Ishikawa (cell line): ENCODE data around the gene LRRTM4.

Experiments used
- CEBPB ChIP-seq: IDR thresholded peaks from 2 replicates; pipeline ENCODE4 v1.6.1; 2012
- CREB1 ChIP-seq: IDR thresholded peaks from 2 replicates; pipeline ENCODE4 v1.6.1; 2012; ENCODE audit warnings: low read depth
- EP300 ChIP-seq: IDR thresholded peaks from 2 replicates; pipeline ENCODE4 v1.6.1; 2012; ENCODE audit warnings: borderline replicate concordance
- FOXM1 ChIP-seq: IDR thresholded peaks from 2 replicates; pipeline ENCODE4 v1.6.1; 2012; ENCODE audit warnings: low read depth, borderline replicate concordance
- RAD21 ChIP-seq: IDR thresholded peaks from 2 replicates; pipeline ENCODE4 v1.6.1; 2012; ENCODE audit warnings: low read depth
- TAF1 ChIP-seq: IDR thresholded peaks from 2 replicates; pipeline ENCODE4 v1.6.1; 2012; ENCODE audit warnings: low read depth, mild to moderate bottlenecking
- TCF12 ChIP-seq: IDR thresholded peaks from 2 replicates; pipeline ENCODE4 v1.6.1; 2012; ENCODE audit warnings: low read depth
- YY1 ChIP-seq: IDR thresholded peaks from 2 replicates; pipeline ENCODE4 v1.6.1; 2012; ENCODE audit warnings: low read depth
- TF ChIP-seq, protein P1 (sequence below): IDR thresholded peaks from 2 replicates; pipeline ENCODE4 v1.6.1; 2012; ENCODE audit warnings: low read depth, mild to moderate bottlenecking

DNA sequence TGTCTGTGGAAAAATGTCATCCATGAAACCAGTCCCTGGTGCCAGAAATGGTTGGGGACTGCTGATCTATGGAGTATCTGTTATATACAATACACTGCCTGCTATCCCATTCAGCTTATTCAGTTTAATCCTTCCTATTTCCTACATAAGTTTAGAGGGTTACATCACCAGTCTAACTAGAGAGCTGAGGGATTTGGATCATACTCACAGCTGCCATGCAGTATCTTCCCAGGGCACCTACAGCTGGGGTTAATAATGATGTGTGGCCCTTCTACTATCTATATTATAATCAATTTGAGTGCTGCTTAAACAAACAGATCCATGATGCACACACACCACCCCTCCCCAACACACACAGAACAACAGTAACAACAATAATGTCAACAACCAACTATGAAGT is 524.0 kb downstream of the LRRTM4 start:
- TF ChIP-seq YY1 (no peak), CREB1 (no peak), TCF12 (no peak), RAD21 (no peak), CEBPB (no peak), EP300 (no peak), TAF1 (no peak), FOXM1 (no peak)
- TF ChIP-seq, protein P1, sequence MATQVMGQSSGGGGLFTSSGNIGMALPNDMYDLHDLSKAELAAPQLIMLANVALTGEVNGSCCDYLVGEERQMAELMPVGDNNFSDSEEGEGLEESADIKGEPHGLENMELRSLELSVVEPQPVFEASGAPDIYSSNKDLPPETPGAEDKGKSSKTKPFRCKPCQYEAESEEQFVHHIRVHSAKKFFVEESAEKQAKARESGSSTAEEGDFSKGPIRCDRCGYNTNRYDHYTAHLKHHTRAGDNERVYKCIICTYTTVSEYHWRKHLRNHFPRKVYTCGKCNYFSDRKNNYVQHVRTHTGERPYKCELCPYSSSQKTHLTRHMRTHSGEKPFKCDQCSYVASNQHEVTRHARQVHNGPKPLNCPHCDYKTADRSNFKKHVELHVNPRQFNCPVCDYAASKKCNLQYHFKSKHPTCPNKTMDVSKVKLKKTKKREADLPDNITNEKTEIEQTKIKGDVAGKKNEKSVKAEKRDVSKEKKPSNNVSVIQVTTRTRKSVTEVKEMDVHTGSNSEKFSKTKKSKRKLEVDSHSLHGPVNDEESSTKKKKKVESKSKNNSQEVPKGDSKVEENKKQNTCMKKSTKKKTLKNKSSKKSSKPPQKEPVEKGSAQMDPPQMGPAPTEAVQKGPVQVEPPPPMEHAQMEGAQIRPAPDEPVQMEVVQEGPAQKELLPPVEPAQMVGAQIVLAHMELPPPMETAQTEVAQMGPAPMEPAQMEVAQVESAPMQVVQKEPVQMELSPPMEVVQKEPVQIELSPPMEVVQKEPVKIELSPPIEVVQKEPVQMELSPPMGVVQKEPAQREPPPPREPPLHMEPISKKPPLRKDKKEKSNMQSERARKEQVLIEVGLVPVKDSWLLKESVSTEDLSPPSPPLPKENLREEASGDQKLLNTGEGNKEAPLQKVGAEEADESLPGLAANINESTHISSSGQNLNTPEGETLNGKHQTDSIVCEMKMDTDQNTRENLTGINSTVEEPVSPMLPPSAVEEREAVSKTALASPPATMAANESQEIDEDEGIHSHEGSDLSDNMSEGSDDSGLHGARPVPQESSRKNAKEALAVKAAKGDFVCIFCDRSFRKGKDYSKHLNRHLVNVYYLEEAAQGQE: no peak
